HG03565 (cell line): ENCODE results near the gene GALNT10.

Experiments
- ATAC-seq: cut with Tn5 transposase; IDR thresholded peaks from one replicate; pipeline ENCODE4 v1.9.1; 2021; ENCODE audit warnings: mild to moderate bottlenecking, moderate library complexity; ENCODE audit not compliant: unreplicated experiment

The GALNT10 gene

DNA sequence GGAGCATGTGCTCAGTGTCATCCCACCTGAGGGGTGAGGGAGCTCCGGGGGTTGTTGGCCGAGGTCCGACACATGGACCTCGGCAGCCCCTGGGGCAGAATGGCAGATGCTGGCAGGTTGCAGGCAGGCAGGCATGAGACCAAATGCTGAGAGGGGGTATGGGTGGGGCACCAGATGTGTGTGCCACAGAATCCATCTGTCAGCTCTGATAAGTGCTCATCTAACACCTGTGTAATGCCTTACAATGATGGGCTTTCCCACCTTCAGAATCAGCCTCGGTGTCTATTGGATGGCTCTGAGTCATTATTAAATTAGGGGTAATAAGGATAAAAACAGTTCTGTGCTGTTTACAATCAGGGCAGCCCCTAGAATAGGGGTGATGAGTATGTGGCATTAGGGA is 182.1 kb downstream of the GALNT10 start:
- no peak for ATAC-seq

DNA sequence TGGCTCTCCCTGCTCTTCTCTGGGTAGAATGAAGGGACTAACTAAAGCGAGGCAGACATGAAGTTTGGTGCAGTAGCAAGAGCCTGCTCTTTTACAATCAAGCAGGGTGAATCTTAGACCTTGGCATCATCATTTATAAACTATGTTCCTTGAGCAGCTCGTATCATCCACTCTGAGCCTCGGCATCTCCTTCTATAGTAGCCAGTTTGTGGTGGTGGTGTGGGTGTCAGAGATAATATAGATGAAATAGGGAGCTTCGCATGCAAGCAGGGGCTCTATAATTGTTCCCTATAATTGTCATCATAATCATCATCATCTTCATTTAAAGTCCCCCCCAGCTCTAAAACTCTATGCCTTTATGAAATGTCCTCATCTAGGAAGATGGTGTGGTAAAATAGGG is 182.8 kb downstream of the GALNT10 start:
- ATAC-seq: no peak

DNA sequence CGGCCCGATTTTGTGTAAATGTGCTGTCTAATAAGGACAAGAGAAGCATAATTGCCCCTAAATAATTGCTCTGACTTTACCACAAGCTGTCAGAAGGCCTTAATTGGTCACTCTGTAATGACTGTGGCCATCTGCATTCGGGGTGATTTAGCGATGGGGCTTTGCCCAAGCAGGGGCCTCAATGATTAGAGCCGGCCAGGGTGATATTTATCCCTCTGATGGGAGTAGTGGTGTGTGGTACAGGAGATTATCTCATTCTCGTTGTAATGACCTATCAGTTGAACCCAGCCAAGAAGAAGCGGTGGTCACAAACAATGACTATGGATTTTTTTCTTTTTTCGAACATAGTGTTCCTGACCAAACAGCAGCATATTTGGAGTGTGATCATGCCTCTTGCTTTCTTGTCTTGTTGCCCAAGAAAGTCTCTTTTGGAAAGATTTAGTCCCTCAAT is 183.2 kb downstream of the GALNT10 start:
- no peak for ATAC-seq

DNA sequence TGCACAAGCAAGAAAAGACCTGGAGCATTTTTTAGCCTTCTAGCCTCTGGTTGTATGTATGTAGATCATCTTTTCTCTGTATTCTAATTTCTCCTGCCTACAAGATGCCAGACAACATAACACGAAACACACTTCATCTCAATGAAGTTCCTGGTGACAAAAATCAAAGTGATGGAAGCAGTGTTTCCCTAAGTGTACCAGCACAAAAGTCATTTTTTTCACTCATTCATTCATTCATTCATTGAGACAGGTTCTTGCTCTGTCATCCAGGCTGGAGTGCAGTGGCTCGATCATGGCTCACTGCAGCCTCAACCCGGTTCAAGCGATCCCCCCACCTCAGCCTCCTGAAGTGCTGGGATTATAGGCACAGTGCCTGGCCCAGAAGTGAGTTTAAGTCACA is 183.7 kb downstream of the GALNT10 start:
- no peak for ATAC-seq

DNA sequence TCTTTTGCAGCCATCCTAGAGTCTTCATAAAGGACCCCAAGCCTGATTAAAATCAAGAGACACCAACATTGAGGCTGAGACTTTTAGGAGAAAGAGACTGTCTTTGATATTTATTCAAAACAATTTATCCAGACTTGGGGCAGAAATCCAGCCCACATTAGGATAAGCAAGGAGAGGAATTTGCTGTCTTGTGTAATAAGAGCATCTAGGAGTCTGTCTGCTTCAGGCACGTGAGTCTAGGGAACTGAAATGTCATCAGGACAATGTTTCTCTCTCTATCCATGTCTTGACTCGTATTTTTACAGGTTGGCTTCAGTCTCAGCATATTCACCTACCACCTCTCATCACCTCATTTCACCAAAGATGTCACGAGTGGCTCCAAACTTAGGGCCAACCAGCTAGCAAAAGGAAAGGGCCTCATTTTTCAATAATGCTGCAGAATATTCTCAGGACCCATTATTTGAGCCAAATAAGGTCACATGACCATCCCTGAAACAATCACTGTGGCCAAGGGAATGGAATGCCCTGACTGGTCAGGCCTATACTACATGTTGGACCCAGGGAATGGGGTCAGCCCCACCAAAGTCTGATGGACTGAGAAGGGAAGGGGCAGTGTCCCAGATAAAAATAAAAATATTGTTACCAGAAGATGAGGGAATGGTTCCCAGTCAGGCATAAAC is 184.9 kb downstream of the GALNT10 start:
- no peak for ATAC-seq

DNA sequence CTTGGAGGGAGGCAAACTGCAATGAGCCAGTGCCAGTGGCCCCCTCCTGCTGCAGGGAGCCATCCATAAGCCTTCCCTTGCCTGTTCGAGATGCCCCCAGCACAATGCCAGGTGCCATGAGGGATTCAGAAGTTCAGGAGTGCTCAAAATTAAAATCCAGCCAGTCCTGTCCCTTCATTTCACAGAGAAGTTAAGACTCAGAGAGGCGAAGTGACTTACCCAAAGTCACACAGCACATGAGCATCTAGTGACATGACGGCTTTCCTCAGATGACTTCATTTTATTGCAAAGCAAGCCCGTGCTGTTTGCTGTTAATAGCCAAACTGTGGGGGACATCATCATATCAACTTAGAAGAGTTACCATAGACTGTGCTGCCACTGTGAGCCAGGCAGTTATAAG is 185.9 kb downstream of the GALNT10 start:
- ATAC-seq: no peak

DNA sequence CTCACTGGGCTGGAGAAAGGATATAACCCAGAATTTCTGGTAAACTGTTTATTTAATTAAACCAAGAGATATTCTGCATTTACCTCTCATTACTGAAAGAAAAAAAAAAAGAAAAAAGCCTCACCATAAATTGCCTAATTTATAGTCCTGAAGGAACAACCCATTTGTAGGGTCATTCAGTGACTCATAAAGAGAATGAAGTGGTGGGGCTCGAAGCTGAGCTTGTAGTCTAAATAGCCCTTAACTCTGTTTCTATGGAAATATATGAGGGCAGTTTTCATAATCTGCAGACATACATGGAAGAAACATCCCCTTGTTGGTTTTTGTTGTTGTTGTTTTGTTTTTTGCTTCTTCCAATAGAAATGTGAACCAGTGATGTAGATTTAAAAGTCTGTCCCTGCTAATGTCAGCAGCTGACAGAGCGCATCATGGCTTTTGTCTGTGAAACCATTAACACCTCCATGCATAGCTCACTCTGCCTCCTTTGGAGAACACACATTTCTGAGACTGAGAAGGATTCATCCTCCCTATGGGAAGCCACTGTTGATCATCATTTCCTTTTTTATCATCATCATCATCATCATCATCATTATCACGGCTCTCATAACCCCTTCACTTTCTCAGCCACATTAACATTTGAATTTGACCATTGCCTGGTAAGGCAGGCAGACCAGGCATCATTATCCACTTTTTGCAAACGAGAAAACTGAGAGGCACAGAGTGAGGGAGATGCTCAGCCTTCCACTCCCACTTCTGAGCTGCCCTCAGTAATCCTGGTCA is 187.4 kb downstream of the GALNT10 start:
- no peak for ATAC-seq

DNA sequence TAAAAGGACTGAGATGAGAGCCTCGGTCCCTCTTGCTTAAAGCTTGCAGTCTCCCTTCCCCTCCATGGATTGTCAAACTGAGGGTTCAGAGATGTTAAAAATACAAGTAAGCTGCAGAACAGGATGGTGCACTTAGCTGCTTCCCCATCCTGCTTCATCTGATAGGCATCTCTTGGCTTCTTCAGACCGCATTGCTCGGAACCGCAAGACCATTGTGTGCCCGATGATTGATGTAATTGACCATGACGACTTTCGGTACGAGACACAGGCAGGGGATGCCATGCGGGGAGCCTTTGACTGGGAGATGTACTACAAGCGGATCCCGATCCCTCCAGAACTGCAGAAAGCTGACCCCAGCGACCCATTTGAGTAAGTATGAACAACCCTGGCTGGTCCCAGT is 189.7 kb downstream of the GALNT10 start:
- no peak for ATAC-seq

DNA sequence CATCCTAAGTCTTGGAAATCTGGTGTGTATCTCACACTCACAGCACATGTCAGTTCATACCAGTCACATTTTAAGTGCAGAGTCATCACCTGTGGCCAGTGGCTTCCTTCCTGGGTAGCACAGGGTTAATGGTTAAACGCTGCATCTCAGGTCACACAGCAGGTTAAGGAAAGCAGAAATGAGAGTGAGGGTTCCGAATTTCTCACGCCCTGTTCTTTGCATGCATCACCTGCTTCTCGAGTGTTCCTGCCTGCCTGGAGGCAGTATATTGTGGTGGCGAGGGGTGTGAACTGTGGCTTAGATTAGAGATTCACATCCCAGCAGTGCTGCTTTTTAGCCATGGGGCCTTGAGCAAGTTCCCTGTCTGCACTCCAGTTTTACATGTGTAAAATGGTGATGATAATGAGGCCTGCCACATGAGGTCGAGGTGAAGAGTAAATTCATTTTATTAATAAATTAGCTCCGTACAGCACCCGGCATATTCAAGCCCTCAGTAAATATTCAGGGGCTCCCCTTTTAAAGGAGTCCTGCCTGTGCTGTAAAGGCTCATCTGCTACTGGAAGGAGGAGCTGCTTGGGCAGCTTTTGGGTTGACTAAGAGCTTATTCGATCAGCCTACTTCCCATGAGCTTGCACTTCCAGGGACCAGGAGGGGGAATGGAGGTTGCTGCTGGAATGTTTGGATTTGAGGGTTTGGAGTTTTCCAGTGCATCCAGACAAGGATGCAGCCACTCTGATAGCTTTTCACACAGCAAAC is 194.1 kb downstream of the GALNT10 start:
- ATAC-seq: peak; percentile 99

DNA sequence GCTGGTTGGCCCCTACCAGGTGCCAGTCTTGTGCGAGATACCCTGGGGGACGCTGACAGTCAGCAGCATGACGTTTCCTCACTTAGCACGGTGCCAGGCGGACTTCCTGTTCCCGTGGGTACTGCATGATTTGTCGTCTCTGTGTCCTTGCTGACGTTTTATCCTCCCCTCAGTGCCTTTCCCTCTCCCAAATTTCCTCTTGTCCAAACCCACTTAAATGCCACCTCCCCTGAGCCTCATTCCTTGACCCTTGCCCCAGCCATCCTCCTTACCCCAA is 194.6 kb downstream of the GALNT10 start:
- no peak for ATAC-seq

DNA sequence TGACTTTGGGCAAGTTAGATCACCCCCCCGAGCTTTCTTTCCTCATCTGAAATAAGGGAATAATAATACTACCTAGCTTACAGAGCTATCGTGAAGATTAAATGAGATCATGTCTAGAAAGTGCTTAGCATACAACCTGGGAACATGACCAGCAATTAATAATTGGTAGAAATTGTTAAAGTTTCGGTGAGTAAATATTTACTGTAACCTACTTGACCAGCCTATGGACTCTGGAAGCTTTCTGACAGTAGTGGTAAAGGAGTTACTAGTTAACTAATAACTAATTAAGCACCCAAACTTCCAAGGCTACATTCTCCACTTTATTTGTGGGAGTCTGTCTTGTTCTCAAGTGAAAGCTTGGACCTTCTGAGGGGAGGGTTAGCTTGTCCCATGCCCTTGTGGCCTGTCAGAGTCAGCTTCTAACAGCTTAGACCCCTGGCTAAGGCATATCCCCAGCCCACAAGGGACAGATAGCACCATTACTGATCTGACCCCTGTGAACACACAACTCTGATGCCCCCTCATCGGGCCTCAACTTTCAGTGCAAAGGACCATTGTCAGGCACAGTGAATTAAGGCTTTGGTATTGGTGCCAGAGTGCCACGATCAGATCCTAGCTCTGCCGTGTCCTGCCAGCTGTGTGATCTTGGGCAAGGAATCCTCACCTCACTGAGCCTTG is 196.6 kb downstream of the GALNT10 start:
- no peak for ATAC-seq

DNA sequence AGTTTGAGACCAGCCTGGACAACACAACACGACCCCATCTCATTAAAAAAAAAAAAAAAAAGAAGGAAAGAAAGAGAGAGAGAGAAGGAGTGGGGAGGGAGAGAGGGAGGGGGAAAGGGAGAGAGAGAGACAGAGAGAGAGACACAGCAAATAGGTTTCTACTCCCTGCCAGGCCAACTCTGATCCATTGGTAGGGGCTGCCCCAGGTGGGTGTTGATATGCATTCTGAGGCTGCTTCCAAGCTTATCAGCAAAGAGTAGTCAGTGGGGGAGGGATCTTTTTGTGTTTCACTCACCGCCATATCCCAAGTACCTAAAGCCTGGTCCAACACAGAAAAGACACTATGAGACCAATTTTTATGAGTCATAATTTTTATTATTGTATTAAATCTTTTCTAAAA is 198.3 kb downstream of the GALNT10 start:
- no peak for ATAC-seq

DNA sequence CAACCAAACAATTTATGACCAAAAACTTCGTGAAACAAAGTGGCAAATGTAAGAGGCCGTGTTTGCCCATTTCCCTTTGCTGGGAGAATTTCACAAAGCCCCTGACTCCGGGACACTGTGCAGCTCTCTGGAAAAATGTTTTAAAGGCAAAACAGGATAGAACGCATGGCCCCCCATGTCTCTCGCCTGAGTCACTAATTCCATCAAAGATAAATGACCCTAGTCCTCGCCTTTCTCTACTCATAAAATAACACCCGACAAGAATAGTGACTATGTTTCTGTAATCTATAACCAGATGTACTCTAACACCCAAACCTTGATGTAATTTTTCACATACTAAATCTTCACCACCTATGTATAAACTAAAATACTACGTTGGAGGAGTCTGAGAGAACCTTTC is 199.6 kb downstream of the GALNT10 start:
- ATAC-seq: no peak

DNA sequence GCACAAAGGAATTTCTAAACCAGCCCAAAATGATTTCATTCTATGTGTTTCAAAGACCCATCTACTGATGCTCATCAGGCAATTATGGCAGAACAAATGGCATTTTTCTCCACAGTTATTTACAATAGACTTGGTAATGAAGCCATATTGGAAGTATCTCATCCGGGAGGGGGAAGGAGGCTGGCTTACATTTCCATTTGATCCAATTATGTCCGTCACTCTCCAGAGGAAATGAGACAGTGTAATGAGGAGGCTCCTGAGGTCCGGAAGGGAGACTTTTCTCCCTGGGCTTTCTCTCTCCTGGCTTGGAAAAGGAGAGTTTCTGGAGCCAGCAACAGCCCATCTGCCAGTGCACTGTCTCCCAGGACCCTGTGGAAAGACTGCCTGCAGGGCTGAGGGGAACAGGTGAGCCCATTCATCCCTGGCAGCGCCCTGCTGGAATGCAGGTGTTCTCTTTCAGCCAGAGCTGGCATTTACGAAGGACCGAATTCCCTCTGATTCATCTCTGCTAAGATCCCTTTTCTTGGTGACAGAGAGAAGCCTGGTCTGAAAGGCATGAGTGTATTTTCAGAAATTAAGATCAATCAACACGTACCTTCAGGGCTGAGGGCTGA is 200.3 kb downstream of the GALNT10 start:
- no peak for ATAC-seq

DNA sequence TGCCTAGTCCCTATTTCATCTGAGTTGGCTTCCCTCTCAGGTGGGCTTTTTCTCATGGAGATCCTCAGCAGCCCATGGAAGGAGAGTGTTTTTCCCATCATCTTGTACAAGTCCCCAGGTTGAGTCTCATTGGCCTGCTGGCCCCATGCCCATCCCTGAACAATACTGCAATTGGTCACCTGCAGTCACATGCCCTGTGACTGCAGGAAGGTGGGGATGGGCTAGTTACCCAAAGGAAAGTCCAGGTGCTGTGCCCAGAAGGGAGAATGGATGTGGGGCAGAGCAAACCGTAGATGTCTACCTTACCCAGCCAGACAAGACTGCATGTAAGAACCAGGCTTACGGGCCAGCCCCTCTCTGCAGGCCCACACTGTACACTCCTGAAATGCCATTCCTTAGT is 201.3 kb downstream of the GALNT10 start:
- no peak for ATAC-seq

DNA sequence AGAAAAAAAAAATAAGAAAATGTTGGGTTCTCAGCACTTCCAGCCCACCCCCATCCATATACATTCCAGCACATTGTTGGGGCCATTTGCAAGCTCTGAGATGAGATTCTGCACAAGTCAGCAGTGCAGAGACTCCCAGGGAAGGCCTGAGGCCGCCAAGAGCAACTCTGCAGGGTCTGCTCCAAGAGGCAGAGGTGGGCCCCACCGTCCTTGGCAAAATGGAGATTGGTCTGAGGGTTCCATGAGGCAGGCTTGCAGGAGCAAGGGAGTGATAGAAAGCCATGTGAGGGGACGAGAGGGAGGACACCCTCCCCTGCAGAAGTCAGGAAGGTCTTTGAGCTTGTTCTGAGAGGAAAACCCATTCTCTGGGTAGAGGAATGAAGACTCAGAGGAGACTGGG is 203.3 kb downstream of the GALNT10 start:
- no peak for ATAC-seq

DNA sequence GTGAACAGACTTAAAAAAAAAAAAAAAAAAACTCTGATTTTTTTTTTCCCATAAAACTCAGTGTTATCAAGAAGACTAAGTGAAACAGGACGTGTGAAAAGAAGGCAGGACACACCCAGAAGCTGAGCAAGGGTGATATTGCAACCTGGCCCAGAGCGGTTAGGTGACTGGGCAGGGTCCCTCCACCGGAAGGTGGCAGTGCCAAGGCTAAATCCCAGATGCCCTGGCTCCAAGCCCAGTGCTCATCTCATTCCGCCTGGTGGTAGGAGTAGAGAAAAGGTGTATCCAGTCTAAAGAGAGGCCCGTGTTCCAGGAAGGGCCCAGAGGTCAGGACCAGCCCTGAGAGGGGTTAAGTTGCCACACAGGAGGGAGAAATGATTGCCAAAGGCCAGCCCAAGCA is 203.8 kb downstream of the GALNT10 start:
- ATAC-seq: no peak

DNA sequence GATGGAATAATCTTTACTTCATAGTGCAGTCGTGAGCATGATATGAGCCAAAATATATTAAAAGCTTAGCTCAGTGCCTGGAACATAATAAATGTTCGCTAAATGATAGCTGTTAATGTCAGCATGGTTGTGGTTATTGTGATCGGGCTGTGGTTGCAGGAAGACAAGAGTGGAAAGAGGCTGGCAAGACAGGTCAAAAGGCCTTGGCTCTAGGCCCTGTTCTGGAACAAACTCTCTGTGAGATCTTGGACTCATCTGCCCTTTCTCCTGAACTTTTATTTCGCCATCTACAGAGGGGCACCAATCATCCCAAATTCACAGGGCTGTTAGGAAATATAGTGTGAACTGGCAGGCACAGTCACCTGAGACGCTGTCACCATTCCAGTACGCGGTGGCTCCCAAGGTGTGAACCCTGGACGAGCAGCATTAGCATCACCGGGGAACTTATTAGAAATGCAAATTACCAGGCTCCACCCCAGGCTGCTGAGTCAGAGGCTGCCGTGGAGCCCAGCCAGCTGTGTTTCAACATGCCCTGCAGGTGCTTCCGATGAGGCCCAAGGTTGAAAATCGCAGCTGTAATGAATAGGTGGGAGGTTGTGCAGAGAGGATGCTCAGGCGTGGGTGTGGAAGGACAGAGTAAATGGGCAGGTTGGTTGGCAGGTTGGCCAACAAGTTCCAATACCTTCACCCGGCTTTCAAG is 205.0 kb downstream of the GALNT10 start:
- ATAC-seq: peak; percentile 61

DNA sequence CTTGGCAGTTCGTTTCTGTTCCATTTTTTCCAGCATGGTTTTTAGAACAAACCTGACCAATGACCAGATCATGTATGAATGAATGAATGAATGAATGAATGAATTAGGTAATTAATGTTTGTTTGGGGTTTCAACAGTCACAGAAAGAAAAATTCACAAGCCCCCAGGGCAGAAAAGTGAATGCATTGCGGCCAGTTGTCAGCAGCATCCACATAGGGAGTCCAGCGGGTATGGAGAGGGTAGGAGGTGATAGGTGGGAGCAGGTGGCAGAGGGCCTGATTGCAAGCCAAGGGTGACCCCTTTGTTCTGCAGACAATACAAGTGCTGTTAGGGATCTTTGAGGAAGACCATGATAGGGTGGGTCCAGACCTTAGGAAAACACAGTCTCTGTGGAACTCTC is 205.6 kb downstream of the GALNT10 start:
- ATAC-seq: no peak

DNA sequence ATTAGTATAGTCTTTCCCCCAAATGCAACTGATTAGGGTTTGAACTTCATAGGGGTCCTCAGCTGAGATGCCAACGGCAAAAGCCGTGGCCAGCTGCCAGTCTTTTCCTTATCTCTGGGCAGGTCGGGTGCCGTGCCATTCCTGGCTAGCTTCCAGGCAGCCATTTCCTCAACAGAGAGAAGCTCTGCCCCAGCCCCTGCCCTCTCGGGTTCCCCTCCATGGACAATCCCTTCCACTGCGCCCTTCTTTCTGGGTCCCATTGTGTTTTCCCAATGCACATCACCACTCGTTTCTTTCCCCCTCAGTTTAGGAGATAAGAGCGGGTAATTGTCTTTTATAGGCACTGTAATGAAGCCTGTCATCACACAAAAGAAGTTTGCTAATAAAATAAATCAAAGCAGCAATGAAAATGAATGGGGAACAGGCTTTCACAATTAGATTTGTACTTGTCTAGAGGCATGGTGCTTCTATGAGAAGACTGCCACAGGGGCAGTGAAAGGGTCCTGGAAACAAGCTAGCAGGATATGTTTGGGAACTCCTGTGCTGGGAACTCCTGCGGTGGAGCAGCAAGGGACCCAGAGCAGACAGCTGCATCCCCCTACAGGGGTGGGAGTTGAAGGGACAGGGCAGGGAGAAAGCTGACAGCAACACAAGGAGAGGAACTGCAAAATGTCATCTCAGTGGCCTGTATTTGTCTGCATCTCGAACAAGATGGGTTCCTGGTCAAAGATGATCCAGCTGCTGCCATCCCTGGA is 207.3 kb downstream of the GALNT10 start:
- no peak for ATAC-seq
